HEK293 (cell line): ENCODE results near the gene ADRB2.

Experiments used
- CTCF ChIA-PET: fragments of 350-600 bp; formaldehyde crosslinking; extraction: SDS; loops from one replicate; lab custom pipeline; 2021; ENCODE audit warnings: antibody characterized with exemption; lab: Yijun Ruan, JAX
- POLR2A ChIA-PET: fragments of 300-600 bp; formaldehyde crosslinking; extraction: SDS; loops from one replicate; lab custom pipeline; 2020; ENCODE audit warnings: antibody characterized with exemption, inconsistent platforms; lab: Yijun Ruan, JAX
- H3K27ac ChIP-seq: fragments of 200-500 bp; sonication (Bioruptor generic); 2 replicates; pipeline ENCODE4 v1.5.1; 2014; ENCODE audit warnings: low read depth, low read length, control low read depth, inconsistent platforms; ENCODE audit errors: extremely low read depth
- H3K36me3 ChIP-seq, 2 experiments: fragments of 200-500 bp in 1 of 2; sonication (Bioruptor generic) in 1 of 2; 1 replicate in 1 of 2; 2 replicates in 1 of 2; pipeline ENCODE4 v1.5.1; 2014 to 2017; ENCODE audit warnings: inconsistent platforms in 2 of 2, low read length in 2 of 2; ENCODE audit not compliant: control insufficient read depth in 2 of 2, insufficient read depth in 1 of 2
- H3K4me1 ChIP-seq: fragments of 200-500 bp; sonication (Bioruptor generic); 2 replicates; pipeline ENCODE4 v1.5.1; 2014; ENCODE audit warnings: mild to moderate bottlenecking, low read length, inconsistent platforms; ENCODE audit not compliant: control insufficient read depth, insufficient read depth
- H3K4me3 ChIP-seq: 2 replicates; pipeline ENCODE4 v1.5.1; 2011; ENCODE audit warnings: low read depth, mild to moderate bottlenecking, control low read depth, low read length, moderate library complexity
- H3K9me3 ChIP-seq: fragments of 200-500 bp; sonication (Bioruptor generic); 2 replicates; pipeline ENCODE4 v1.5.1; 2014; ENCODE audit warnings: low read depth, low read length, inconsistent platforms; ENCODE audit not compliant: control insufficient read depth, insufficient read depth
- ATF2 ChIP-seq: fragments of 450-650 bp; formaldehyde crosslinking; IDR thresholded peaks from 2 replicates; pipeline ENCODE4 v1.5.1; 2016; ENCODE audit warnings: missing biosample characterization, missing genetic modification characterization, low read depth
- EGR2 ChIP-seq: fragments of 450-650 bp; formaldehyde crosslinking; IDR thresholded peaks from 2 replicates; pipeline ENCODE4 v1.5.1; 2016; ENCODE audit warnings: low read depth, missing biosample characterization, missing genetic modification characterization
- GLI4 ChIP-seq: fragments of 450-650 bp; formaldehyde crosslinking; IDR thresholded peaks from 2 replicates; pipeline ENCODE4 v1.5.1; 2016; ENCODE audit warnings: missing biosample characterization, missing genetic modification characterization
- KLF1 ChIP-seq: fragments of 450-650 bp; formaldehyde crosslinking; IDR thresholded peaks from 2 replicates; pipeline ENCODE4 v1.5.1; 2016; ENCODE audit warnings: missing biosample characterization, missing genetic modification characterization
- PATZ1 ChIP-seq: fragments of 450-650 bp; formaldehyde crosslinking; IDR thresholded peaks from 2 replicates; pipeline ENCODE4 v1.5.1; 2016; ENCODE audit warnings: missing biosample characterization, missing genetic modification characterization
- ZBTB17 ChIP-seq: fragments of 450-650 bp; formaldehyde crosslinking; IDR thresholded peaks from 2 replicates; pipeline ENCODE4 v1.5.1; 2016; ENCODE audit warnings: missing biosample characterization, missing genetic modification characterization
- ZFP37 ChIP-seq: fragments of 450-650 bp; formaldehyde crosslinking; IDR thresholded peaks from 2 replicates; pipeline ENCODE4 v1.5.1; 2016; ENCODE audit warnings: missing biosample characterization, missing genetic modification characterization
- ZNF138 ChIP-seq: fragments of 450-650 bp; formaldehyde crosslinking; IDR thresholded peaks from 2 replicates; pipeline ENCODE4 v1.5.1; 2016; ENCODE audit warnings: missing biosample characterization, missing genetic modification characterization, borderline replicate concordance
- ZNF37A ChIP-seq: fragments of 450-650 bp; IDR thresholded peaks from 2 replicates; pipeline ENCODE4 v1.5.1; 2018; ENCODE audit warnings: missing biosample characterization, missing genetic modification characterization
- ZNF398 ChIP-seq: fragments of 450-650 bp; formaldehyde crosslinking; IDR thresholded peaks from 2 replicates; pipeline ENCODE4 v1.5.1; 2017; ENCODE audit warnings: missing biosample characterization, missing genetic modification characterization
- ZNF530 ChIP-seq: fragments of 450-650 bp; formaldehyde crosslinking; IDR thresholded peaks from 2 replicates; pipeline ENCODE4 v1.5.1; 2016; ENCODE audit warnings: low read depth, missing biosample characterization, missing genetic modification characterization
- ZNF560 ChIP-seq: fragments of 450-650 bp; formaldehyde crosslinking; IDR thresholded peaks from 2 replicates; pipeline ENCODE4 v1.5.1; 2017; ENCODE audit warnings: missing biosample characterization, missing genetic modification characterization, borderline replicate concordance
- ZNF571 ChIP-seq: fragments of 450-650 bp; formaldehyde crosslinking; IDR thresholded peaks from 2 replicates; pipeline ENCODE4 v1.5.0; 2017; ENCODE audit warnings: missing biosample characterization, missing genetic modification characterization
- ZNF585B ChIP-seq: fragments of 450-650 bp; formaldehyde crosslinking; IDR thresholded peaks from 2 replicates; pipeline ENCODE4 v1.5.1; 2016; ENCODE audit warnings: missing biosample characterization, missing genetic modification characterization
- ZNF624 ChIP-seq: fragments of 450-650 bp; formaldehyde crosslinking; IDR thresholded peaks from 2 replicates; pipeline ENCODE4 v1.5.1; 2017; ENCODE audit warnings: missing biosample characterization, missing genetic modification characterization
- ZNF660 ChIP-seq: fragments of 450-650 bp; IDR thresholded peaks from 2 replicates; pipeline ENCODE4 v1.5.1; 2018; ENCODE audit warnings: missing biosample characterization, mild to moderate bottlenecking, missing genetic modification characterization
- ZNF664 ChIP-seq: fragments of 450-650 bp; formaldehyde crosslinking; IDR thresholded peaks from 2 replicates; pipeline ENCODE4 v1.5.1; 2016; ENCODE audit warnings: missing biosample characterization, missing genetic modification characterization
- TF ChIP-seq, protein P1 (sequence below): fragments of 450-650 bp; formaldehyde crosslinking; IDR thresholded peaks from 2 replicates; pipeline ENCODE4 v1.5.1; 2017; ENCODE audit warnings: missing biosample characterization, missing genetic modification characterization
- TF ChIP-seq, protein P2 (sequence below): fragments of 450-650 bp; formaldehyde crosslinking; IDR thresholded peaks from 2 replicates; pipeline ENCODE4 v1.5.1; 2016; ENCODE audit warnings: missing biosample characterization, missing genetic modification characterization

The ADRB2 gene

DNA sequence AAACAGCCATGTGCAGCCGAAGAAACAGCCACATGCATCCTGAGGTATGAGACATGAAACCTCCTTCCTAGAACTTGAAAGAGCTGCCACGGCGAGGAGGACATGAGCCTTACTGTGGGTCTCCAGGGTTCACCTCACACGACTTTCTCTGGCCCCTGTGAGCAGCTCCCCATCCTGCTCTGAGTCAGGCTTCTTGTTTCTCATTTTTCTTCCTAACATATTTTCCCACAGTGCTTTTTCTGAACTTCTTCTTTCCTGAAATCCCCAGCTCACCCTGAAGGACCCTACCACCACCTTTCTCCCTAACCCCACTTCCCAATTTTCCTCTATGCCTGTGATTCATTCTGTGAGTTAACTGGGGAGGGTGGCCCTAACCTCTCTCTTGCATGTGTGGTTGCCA lies 33.7 kb upstream of the ADRB2 start:
- H3K27ac ChIP-seq = no peak overlapping the region
- ChIA-PET CTCF (no interaction called here), POLR2A (no interaction called here)
- no peak overlapping the region for H3K4me3 ChIP-seq
- no peaks in the 10 kb centered on the region for H3K9me3 ChIP-seq
- TF ChIP-seq EGR2 (tag by site-specific recombination) (no peak), KLF1 (tag by site-specific recombination) (no peak), ZNF660 (no peak), GLI4 (tag by site-specific recombination) (no peak), ZNF664 (tag by site-specific recombination) (no peak), ZNF571 (tag by site-specific recombination) (no peak), ZBTB17 (tag by site-specific recombination) (no peak), ZNF624 (tag by site-specific recombination) (no peak), ZNF585B (tag by site-specific recombination) (no peak), ZNF138 (tag by site-specific recombination) (no peak)
- TF ChIP-seq, protein P1, sequence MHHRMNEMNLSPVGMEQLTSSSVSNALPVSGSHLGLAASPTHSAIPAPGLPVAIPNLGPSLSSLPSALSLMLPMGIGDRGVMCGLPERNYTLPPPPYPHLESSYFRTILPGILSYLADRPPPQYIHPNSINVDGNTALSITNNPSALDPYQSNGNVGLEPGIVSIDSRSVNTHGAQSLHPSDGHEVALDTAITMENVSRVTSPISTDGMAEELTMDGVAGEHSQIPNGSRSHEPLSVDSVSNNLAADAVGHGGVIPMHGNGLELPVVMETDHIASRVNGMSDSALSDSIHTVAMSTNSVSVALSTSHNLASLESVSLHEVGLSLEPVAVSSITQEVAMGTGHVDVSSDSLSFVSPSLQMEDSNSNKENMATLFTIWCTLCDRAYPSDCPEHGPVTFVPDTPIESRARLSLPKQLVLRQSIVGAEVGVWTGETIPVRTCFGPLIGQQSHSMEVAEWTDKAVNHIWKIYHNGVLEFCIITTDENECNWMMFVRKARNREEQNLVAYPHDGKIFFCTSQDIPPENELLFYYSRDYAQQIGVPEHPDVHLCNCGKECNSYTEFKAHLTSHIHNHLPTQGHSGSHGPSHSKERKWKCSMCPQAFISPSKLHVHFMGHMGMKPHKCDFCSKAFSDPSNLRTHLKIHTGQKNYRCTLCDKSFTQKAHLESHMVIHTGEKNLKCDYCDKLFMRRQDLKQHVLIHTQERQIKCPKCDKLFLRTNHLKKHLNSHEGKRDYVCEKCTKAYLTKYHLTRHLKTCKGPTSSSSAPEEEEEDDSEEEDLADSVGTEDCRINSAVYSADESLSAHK (tag by site-specific recombination) = no peak
- TF ChIP-seq, protein P2, sequence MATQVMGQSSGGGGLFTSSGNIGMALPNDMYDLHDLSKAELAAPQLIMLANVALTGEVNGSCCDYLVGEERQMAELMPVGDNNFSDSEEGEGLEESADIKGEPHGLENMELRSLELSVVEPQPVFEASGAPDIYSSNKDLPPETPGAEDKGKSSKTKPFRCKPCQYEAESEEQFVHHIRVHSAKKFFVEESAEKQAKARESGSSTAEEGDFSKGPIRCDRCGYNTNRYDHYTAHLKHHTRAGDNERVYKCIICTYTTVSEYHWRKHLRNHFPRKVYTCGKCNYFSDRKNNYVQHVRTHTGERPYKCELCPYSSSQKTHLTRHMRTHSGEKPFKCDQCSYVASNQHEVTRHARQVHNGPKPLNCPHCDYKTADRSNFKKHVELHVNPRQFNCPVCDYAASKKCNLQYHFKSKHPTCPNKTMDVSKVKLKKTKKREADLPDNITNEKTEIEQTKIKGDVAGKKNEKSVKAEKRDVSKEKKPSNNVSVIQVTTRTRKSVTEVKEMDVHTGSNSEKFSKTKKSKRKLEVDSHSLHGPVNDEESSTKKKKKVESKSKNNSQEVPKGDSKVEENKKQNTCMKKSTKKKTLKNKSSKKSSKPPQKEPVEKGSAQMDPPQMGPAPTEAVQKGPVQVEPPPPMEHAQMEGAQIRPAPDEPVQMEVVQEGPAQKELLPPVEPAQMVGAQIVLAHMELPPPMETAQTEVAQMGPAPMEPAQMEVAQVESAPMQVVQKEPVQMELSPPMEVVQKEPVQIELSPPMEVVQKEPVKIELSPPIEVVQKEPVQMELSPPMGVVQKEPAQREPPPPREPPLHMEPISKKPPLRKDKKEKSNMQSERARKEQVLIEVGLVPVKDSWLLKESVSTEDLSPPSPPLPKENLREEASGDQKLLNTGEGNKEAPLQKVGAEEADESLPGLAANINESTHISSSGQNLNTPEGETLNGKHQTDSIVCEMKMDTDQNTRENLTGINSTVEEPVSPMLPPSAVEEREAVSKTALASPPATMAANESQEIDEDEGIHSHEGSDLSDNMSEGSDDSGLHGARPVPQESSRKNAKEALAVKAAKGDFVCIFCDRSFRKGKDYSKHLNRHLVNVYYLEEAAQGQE (tag by site-specific recombination) = no peak
- TF ChIP-seq, all 188 proteins: peak for 0
- Histone ChIP-seq H3K4me1 (no peaks in the 10 kb centered on the region), H3K36me3 (no peaks in the 10 kb centered on the region)

GRCh38 chr5:148793261-148793660 lies 33.1 kb upstream of the ADRB2 start:
- ChIA-PET POLR2A (no interaction called here), CTCF (interaction anchor here (0.9 to 1.1 kb wide), 2 partner anchors 36 to 321 kb away, joined by 3 read pairs; no protein-coding TSS in a partner anchor)
- H3K27ac ChIP-seq = no peak overlapping the region
- H3K4me1 ChIP-seq = no peaks in the 10 kb centered on the region
- TF ChIP-seq ZNF37A (tag by site-specific recombination) (no peak), ATF2 (peak; percentile 28; the same call in 1 of the 2 replicates), ZNF398 (tag by site-specific recombination) (peak; percentile 49; the same call in 1 of the 2 replicates), ZNF560 (tag by site-specific recombination) (no peak), ZFP37 (tag by site-specific recombination) (no peak), ZNF530 (tag by site-specific recombination) (no peak), PATZ1 (no peak)
- no peaks in the 10 kb centered on the region for H3K36me3 ChIP-seq
- no peak overlapping the region for H3K4me3 ChIP-seq
- H3K9me3 ChIP-seq = no peaks in the 10 kb centered on the region
